Fibroblast of lung (primary cell): ENCODE results near the gene P3H4. TPM values are rescaled to one million over a fixed set of nuclear protein-coding genes. Genes with fewer than 3 reads are reported as not detected.

ENCODE experiments used
- DNase-seq, 2 donors: peaks; one replicate each; pipeline versions ENCODE4 v3.0.0 to v3.0.0-alpha.2; 2010; ENCODE audit warnings: low read depth in 2 of 2
- H2AFZ ChIP-seq: 2 replicates; pipeline ENCODE4 v1.5.1; 2012; ENCODE audit warnings: low read length, control low read depth, inconsistent platforms
- H3K27ac ChIP-seq: 2 replicates; pipeline ENCODE4 v1.5.1; 2011; ENCODE audit warnings: low read length, control low read depth; ENCODE audit not compliant: insufficient read depth
- H3K27me3 ChIP-seq: 2 replicates; pipeline ENCODE4 v1.5.1; 2011; ENCODE audit warnings: mild to moderate bottlenecking, low read length; ENCODE audit not compliant: control insufficient read depth, insufficient read depth
- H3K36me3 ChIP-seq: 2 replicates; pipeline ENCODE4 v1.5.1; 2011; ENCODE audit warnings: low read length; ENCODE audit not compliant: control insufficient read depth, insufficient read depth
- H3K4me1 ChIP-seq: 2 replicates; pipeline ENCODE4 v1.5.1; 2011; ENCODE audit warnings: low read length; ENCODE audit not compliant: control insufficient read depth, insufficient read depth; ENCODE audit errors: extremely low read depth
- H3K4me2 ChIP-seq: 2 replicates; pipeline ENCODE4 v1.5.1; 2011; ENCODE audit warnings: low read length, control low read depth; ENCODE audit not compliant: insufficient read depth; ENCODE audit errors: extremely low read depth
- H3K4me3 ChIP-seq, 4 experiments: fragments of 200-600 bp in 1 of 4; sonication (generic) in 1 of 4; replicated peaks in 1 of 4; 2 replicates each; pipeline ENCODE4 v1.5.1; 2011 to 2016; ENCODE audit warnings: low read length in 4 of 4, low read depth in 3 of 4, mild to moderate bottlenecking in 3 of 4, control low read depth in 2 of 4, inconsistent platforms in 1 of 4, mixed read lengths in 1 of 4; ENCODE audit not compliant: insufficient read depth in 1 of 4; ENCODE audit errors: control extremely low read depth in 1 of 4
- H3K79me2 ChIP-seq: 2 replicates; pipeline ENCODE4 v1.5.1; 2012; ENCODE audit warnings: mild to moderate bottlenecking, low read length, inconsistent platforms; ENCODE audit not compliant: control insufficient read depth, insufficient read depth
- H3K9ac ChIP-seq: 2 replicates; pipeline ENCODE4 v1.5.1; 2011; ENCODE audit warnings: mild to moderate bottlenecking, low read length, control low read depth; ENCODE audit not compliant: insufficient read depth
- H3K9me3 ChIP-seq: 2 replicates; pipeline ENCODE4 v1.5.1; 2012; ENCODE audit warnings: low read depth, low read length; ENCODE audit not compliant: control insufficient read depth, insufficient read depth
- H4K20me1 ChIP-seq: 2 replicates; pipeline ENCODE4 v1.5.1; 2011; ENCODE audit warnings: low read length; ENCODE audit not compliant: control insufficient read depth, insufficient read depth; ENCODE audit errors: extremely low read depth
- CTCF ChIP-seq, 2 donors: IDR thresholded peaks in 1 of 2; conservative IDR thresholded peaks in 1 of 2; 1 replicate in 1 of 2; 2 replicates in 1 of 2; pipeline ENCODE4 v1.5.1; 2011 to 2012; ENCODE audit warnings: low read length in 2 of 2, control low read depth in 1 of 2, inconsistent platforms in 1 of 2, low read depth in 1 of 2, mild to moderate bottlenecking in 1 of 2
- EZH2 ChIP-seq: IDR thresholded peaks from 2 replicates; pipeline ENCODE4 v1.5.1; 2012; ENCODE audit warnings: low read length, control low read depth, mild to moderate bottlenecking; ENCODE audit errors: missing control alignments
- polyA plus RNA-seq, 2 donors: library from polyadenylated mRNA; depleted of rRNA in 1 of 2; stranded (reverse) in 1 of 2; unstranded in 1 of 2; fragments of >200 nt; gene quantifications; 2 replicates each; pipeline ENCODE4 v1.2.1, GENCODE V29; 2011 to 2012; ENCODE audit warnings: missing spikeins in 1 of 2
- total RNA-seq: library from RNA; depleted of rRNA; stranded (reverse); fragments of >200 nt; gene quantifications from 2 replicates; pipeline ENCODE4 v1.2.1, GENCODE V29; 2014

The P3H4 gene
- total and polyA plus RNA-seq, 2 donors (not counting 1 experiment from before 2014, with no cell fraction given), result 36.8 to 37.0 TPM

GRCh38 chr17:41785859-41786226 is 25.9 kb downstream of the P3H4 start:
- Histone ChIP-seq H3K9ac (peak overlapping the region; percentile 50), H3K4me3 (peak overlapping the region; percentile 53 to 67 (median 58)), H3K27me3 (peaks cover 5% of the 10 kb centered on the region), H3K79me2 (no peaks in the 10 kb centered on the region), H3K27ac (no peak overlapping the region), H3K4me2 (peak overlapping the region; percentile 62), H3K9me3 (no peaks in the 10 kb centered on the region), H3K4me1 (peaks cover 5% of the 10 kb centered on the region), H2AFZ (no peak overlapping the region), H4K20me1 (no peaks in the 10 kb centered on the region), H3K36me3 (no peaks in the 10 kb centered on the region)
- DNase-seq, result peak in 1 of 2 donors; percentile 22
- TF ChIP-seq EZH2 (no peak), CTCF (conservative IDR thresholded peaks at IDR 0.05 in 1 of 2, IDR thresholded peaks at IDR 0.05 in 1 of 2; ENCODE audit: low read depth in 1 of 2, low read length in 2 of 2) (no peak)

- no peak overlapping the region for H3K27ac ChIP-seq
- no peaks in the 10 kb centered on the region for H3K79me2 ChIP-seq
- no peaks in the 10 kb centered on the region for H3K9me3 ChIP-seq
- peaks cover 5% of the 10 kb centered on the region for H3K27me3 ChIP-seq
- no peaks in the 10 kb centered on the region for H4K20me1 ChIP-seq
- H3K36me3 ChIP-seq, result no peaks in the 10 kb centered on the region
- H3K4me1 ChIP-seq, result peaks cover 5% of the 10 kb centered on the region
- H2AFZ ChIP-seq, result no peak overlapping the region
- peak overlapping the region; percentile 62 for H3K4me2 ChIP-seq
- no peak overlapping the region for H3K9ac ChIP-seq
- no peak for TF ChIP-seq CTCF (conservative IDR thresholded peaks at IDR 0.05 in 1 of 2, IDR thresholded peaks at IDR 0.05 in 1 of 2; ENCODE audit: low read depth in 1 of 2, low read length in 2 of 2)
- DNase-seq, result peak in 1 of 2 donors; percentile 29
- peak overlapping the region; percentile 53 to 67 (median 58) for H3K4me3 ChIP-seq
Observed at GRCh38 chr17:41785091-41785858, 26.5 kb downstream of the P3H4 start.

GRCh38 chr17:41784207-41784744 is 27.5 kb downstream of the P3H4 start:
- Histone ChIP-seq H3K4me2 (peak overlapping the region; percentile 64), H3K79me2 (no peaks in the 10 kb centered on the region), H3K36me3 (no peaks in the 10 kb centered on the region), H3K9ac (no peak overlapping the region), H4K20me1 (no peaks in the 10 kb centered on the region), H3K4me1 (peaks cover 5% of the 10 kb centered on the region), H2AFZ (no peak overlapping the region), H3K27ac (no peak overlapping the region), H3K4me3 (peak overlapping the region in 1 of 4 experiments; percentile 67), H3K27me3 (peaks cover 3% of the 10 kb centered on the region), H3K9me3 (no peaks in the 10 kb centered on the region)
- no peak for TF ChIP-seq CTCF (conservative IDR thresholded peaks at IDR 0.05 in 1 of 2, IDR thresholded peaks at IDR 0.05 in 1 of 2; ENCODE audit: low read depth in 1 of 2, low read length in 2 of 2)
- DNase-seq, result peak; percentile 43 to 84
